HepG2 (cell line): Measurements from ENCODE around the gene PLLP. TPM values are rescaled to one million over a fixed set of nuclear protein-coding genes. Genes with fewer than 3 reads are reported as not detected.

Source experiments
- ATAC-seq: fragments of 200-7000 bp; cut with Tn5 transposase; 3 replicates; pipeline ENCODE4 v1.9.1; 2020; ENCODE audit warnings: mild to moderate bottlenecking, moderate library complexity
- BruUV-seq: library from RNA; stranded (reverse); fragments of 400-500 nt; replicated peaks from 2 replicates; lab custom pipeline; 2021; lab: Mats Ljungman, UMichigan
- CTCF ChIA-PET: fragments of 300-600 bp; formaldehyde crosslinking; extraction: SDS; loops from one replicate; lab custom pipeline; 2021; ENCODE audit warnings: low total read pairs, inconsistent platforms, low intra/inter-chr PET ratio; lab: Yijun Ruan, JAX
- POLR2A ChIA-PET: fragments of 350-600 bp; sonication (Branson Sonifier 250); formaldehyde crosslinking; loops from one replicate; lab custom pipeline; 2020; ENCODE audit warnings: antibody characterized with exemption, inconsistent platforms; lab: Yijun Ruan, JAX
- DNase-seq: peaks from one replicate; pipeline ENCODE4 v3.0.0-alpha.2; 2015; ENCODE audit warnings: low spot score
- FAIRE-seq: peaks from 3 replicates; lab custom pipeline; 2011; peaks lifted over from hg19 to GRCh38; lab: Jason Lieb, UNC
- H2AFZ ChIP-seq: one replicate; pipeline ENCODE4 v1.6.1; 2011; ENCODE audit warnings: low read length, inconsistent platforms
- H3K27ac ChIP-seq: fragments of 300-600 bp; 3 replicates; pipeline ENCODE4 v1.8.0; 2011; ENCODE audit warnings: mixed run types, mild to moderate bottlenecking, mixed read lengths, low read length, inconsistent platforms; ENCODE audit not compliant: insufficient read depth; ENCODE audit errors: extremely low read length
- H3K27me3 ChIP-seq, 2 experiments: fragments of 200-600 bp in 1 of 2; 2 replicates in 1 of 2; 3 replicates in 1 of 2; pipeline versions ENCODE4 v1.6.0 to v1.8.0; 2011; ENCODE audit warnings: low read length in 2 of 2, mild to moderate bottlenecking in 2 of 2, moderate library complexity in 2 of 2, inconsistent platforms in 1 of 2; ENCODE audit not compliant: insufficient read depth in 2 of 2, control insufficient read depth in 1 of 2
- H3K36me3 ChIP-seq, 2 experiments: fragments of 200-600 bp in 1 of 2; replicated peaks in 1 of 2; 2 replicates in 1 of 2; 3 replicates in 1 of 2; pipeline versions ENCODE4 v1.5.1 to v1.8.0; 2011; ENCODE audit warnings: low read length in 2 of 2, inconsistent platforms in 1 of 2; ENCODE audit not compliant: insufficient read depth in 2 of 2, control insufficient read depth in 1 of 2
- H3K4me1 ChIP-seq: 2 replicates; pipeline ENCODE4 v1.5.1; 2012; ENCODE audit warnings: low read length, inconsistent platforms; ENCODE audit not compliant: insufficient read depth
- H3K4me2 ChIP-seq: 2 replicates; pipeline ENCODE4 v1.6.0; 2011; ENCODE audit warnings: low read depth, low read length, inconsistent platforms
- H3K4me3 ChIP-seq, 3 experiments: fragments of 200-600 bp in 1 of 3; sonication (generic), shearing (Covaris generic) in 1 of 3; replicated peaks in 1 of 3; 2 replicates each; pipeline ENCODE4 v1.5.1; 2011 to 2016; ENCODE audit warnings: low read length in 3 of 3, inconsistent platforms in 2 of 3, low read depth in 2 of 3, mild to moderate bottlenecking in 2 of 3, control low read depth in 1 of 3, mixed read lengths in 1 of 3; ENCODE audit not compliant: insufficient read depth in 1 of 3
- H3K79me2 ChIP-seq: one replicate; pipeline ENCODE4 v1.6.1; 2011; ENCODE audit warnings: low read length, inconsistent platforms; ENCODE audit not compliant: insufficient read depth
- H3K9ac ChIP-seq: 2 replicates; pipeline ENCODE4 v1.6.0; 2011; ENCODE audit warnings: mild to moderate bottlenecking, low read depth, low read length, inconsistent platforms; ENCODE audit not compliant: insufficient read depth
- H3K9me3 ChIP-seq: 2 replicates; pipeline ENCODE4 v1.5.1; 2012; ENCODE audit warnings: mild to moderate bottlenecking, low read length
- H4K20me1 ChIP-seq: 2 replicates; pipeline ENCODE4 v1.6.0; 2011; ENCODE audit warnings: inconsistent platforms, mild to moderate bottlenecking, low read length, moderate library complexity; ENCODE audit not compliant: insufficient read depth
- FOXC1 ChIP-seq: sonication (generic); formaldehyde crosslinking; IDR thresholded peaks from 2 replicates; pipeline ENCODE4 v1.8.0; 2022; ENCODE audit warnings: mild to moderate bottlenecking, missing genetic modification reagents, borderline replicate concordance
- MTA1 ChIP-seq: sonication (generic); formaldehyde crosslinking; IDR thresholded peaks from 2 replicates; pipeline ENCODE4 v1.4.0; 2020; ENCODE audit warnings: missing genetic modification reagents, mild to moderate bottlenecking, borderline replicate concordance
- NFYC ChIP-seq: IDR thresholded peaks from 2 replicates; pipeline ENCODE4 v1.6.1; 2016; ENCODE audit warnings: missing genetic modification reagents, missing compliant biosample characterization
- ZFP62 ChIP-seq: sonication (generic); formaldehyde crosslinking; IDR thresholded peaks from 2 replicates; pipeline ENCODE4 v1.4.0; 2020; ENCODE audit warnings: missing genetic modification reagents
- ZNF263 ChIP-seq: sonication (generic); formaldehyde crosslinking; IDR thresholded peaks from 2 replicates; pipeline ENCODE4 v1.4.0; 2020; ENCODE audit warnings: missing genetic modification reagents
- ZNF619 ChIP-seq: sonication (generic); formaldehyde crosslinking; IDR thresholded peaks from 2 replicates; pipeline ENCODE4 v1.4.0; 2020; ENCODE audit warnings: mild to moderate bottlenecking, missing genetic modification reagents
- WGBS: methylation state at CpG from one replicate; pipeline ENCODE4 v1.1.6; 2017; ENCODE audit warnings: low lambda C conversion rate; 5-methylcytosine and 5-hydroxymethylcytosine counted together
- in situ Hi-C: cut with HindIII; loops from 2 replicates; pipeline ENCODE4 v1.10.0; 2017; ENCODE audit warnings: low pct_unique_long_range_greater_than_20kb; ENCODE audit not compliant: extremely low pct_ligation_motif_present
- intact Hi-C: fragments of 100-400 bp; cut with micrococcal nuclease; formaldehyde crosslinking; loops from one replicate; pipeline ENCODE4 v1.10.0; 2022; ENCODE audit not compliant: unreplicated experiment
- polyA plus RNA-seq, 8 experiments: library from polyadenylated mRNA; depleted of rRNA in 3 of 8; stranded (reverse) in 7 of 8; unstranded in 1 of 8; fragments of >200 nt; fragmentation: Illumina TruSeq in 4 of 8; extraction: Trizol in 4 of 8; gene quantifications; 2 replicates each; pipeline versions ENCODE4 v1.2.1 to v1.2.3, GENCODE V29; 2011 to 2016; ENCODE audit warnings: low read depth in 4 of 8, missing spikeins in 1 of 8, mixed read lengths in 1 of 8; ENCODE audit not compliant: insufficient read depth in 1 of 8
- total RNA-seq, 5 experiments: library from RNA; depleted of rRNA; stranded (reverse); fragments of >200 nt; fragmentation: Illumina TruSeq; extraction: Trizol; gene quantifications; 2 replicates each; pipeline ENCODE4 v1.2.3, GENCODE V29; 2016; ENCODE audit warnings: low read depth in 1 of 5
- TF ChIP-seq, protein P1 (sequence below): sonication (generic); formaldehyde crosslinking; IDR thresholded peaks from 2 replicates; pipeline ENCODE4 v1.4.0; 2020; ENCODE audit warnings: mild to moderate bottlenecking, missing genetic modification reagents
- TF ChIP-seq, protein P2 (sequence below): sonication (generic); formaldehyde crosslinking; IDR thresholded peaks from 2 replicates; pipeline ENCODE4 v1.5.0; 2020; ENCODE audit warnings: mild to moderate bottlenecking, missing genetic modification reagents
- TF ChIP-seq, protein P3 (sequence below): sonication (generic); formaldehyde crosslinking; conservative IDR thresholded peaks from 2 replicates; pipeline ENCODE4 v1.8.0; 2022; ENCODE audit warnings: low read depth, missing genetic modification reagents
- TF ChIP-seq, protein P4 (sequence below): sonication (generic); formaldehyde crosslinking; IDR thresholded peaks from 2 replicates; pipeline ENCODE4 v1.4.0; 2020; ENCODE audit warnings: missing genetic modification reagents
- TF ChIP-seq, protein P5 (sequence below): sonication (generic); formaldehyde crosslinking; IDR thresholded peaks from 2 replicates; pipeline ENCODE4 v1.4.0; 2020; ENCODE audit warnings: low read depth, mild to moderate bottlenecking, missing genetic modification reagents

The PLLP gene
- total and polyA plus RNA-seq, 2 of the 13 experiments (the other 11 are each of a cell fraction or from before 2014, with no cell fraction given) = 60.6 to 127 TPM

DNA sequence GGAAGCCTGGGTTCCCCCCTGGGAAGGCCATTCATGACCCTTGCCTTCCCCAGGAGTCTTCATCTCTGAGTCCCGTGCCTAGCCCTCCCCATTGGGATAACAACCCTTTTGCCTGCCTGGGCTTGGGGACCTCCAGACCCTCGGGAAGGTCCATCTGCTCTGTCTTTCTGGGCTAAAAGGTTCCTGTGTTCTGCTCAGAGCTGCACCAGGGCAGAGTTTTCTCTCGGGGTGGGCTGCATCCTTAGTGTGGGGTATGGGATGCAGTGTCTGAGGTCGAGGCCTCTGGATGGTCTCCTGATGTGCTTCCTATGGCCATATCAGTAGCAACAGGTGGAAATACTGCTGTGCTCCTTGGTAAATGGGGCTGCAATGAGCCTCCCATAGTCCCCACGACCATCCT is 22.9 kb upstream of the PLLP start:
- no peak for ATAC-seq
- WGBS = 45% methylated on average over 5 of the region's 5 CpGs

More for the DNA sequence above, 22.9 kb upstream of the PLLP start:
- no peak for FAIRE-seq
- H3K27me3 ChIP-seq = peaks cover 0 to 9% of the 10 kb centered on the region in 2 experiments; a peak in 2 of 5 replicates
- H3K4me1 ChIP-seq = peaks cover 67% of the 10 kb centered on the region
- intact Hi-C loops (no loop called here), in situ Hi-C loops (no loop called here)
- ChIA-PET POLR2A (interaction anchor here (1.0 to 12.2 kb wide), 3 partner anchors 27 to 110 kb away, joined by 3 to 303 read pairs (median 4); partner anchors contain the start of gene CX3CL1), CTCF (no interaction called here)
- no peak overlapping the region for H3K4me3 ChIP-seq
- H3K79me2 ChIP-seq = no peaks in the 10 kb centered on the region
- H3K4me2 ChIP-seq = peak overlapping the region; percentile 38; the same call in 1 of the 2 replicates
- H2AFZ ChIP-seq = no peak overlapping the region
- no peaks in the 10 kb centered on the region for H3K9me3 ChIP-seq
- H3K27ac ChIP-seq = no peak overlapping the region
- DNase-seq = no peak
- H3K36me3 ChIP-seq = no peaks in the 10 kb centered on the region
- BruUV-seq = no TSS peak
- no peak overlapping the region for H3K9ac ChIP-seq
- H4K20me1 ChIP-seq = no peaks in the 10 kb centered on the region
- TF ChIP-seq FOXC1 (no peak), NFYC (CRISPR knock-in tag) (no peak), ZFP62 (CRISPR knock-in tag) (no peak), ZNF619 (no peak), MTA1 (CRISPR knock-in tag) (no peak), ZNF263 (CRISPR knock-in tag) (no peak)
- TF ChIP-seq, protein P1, sequence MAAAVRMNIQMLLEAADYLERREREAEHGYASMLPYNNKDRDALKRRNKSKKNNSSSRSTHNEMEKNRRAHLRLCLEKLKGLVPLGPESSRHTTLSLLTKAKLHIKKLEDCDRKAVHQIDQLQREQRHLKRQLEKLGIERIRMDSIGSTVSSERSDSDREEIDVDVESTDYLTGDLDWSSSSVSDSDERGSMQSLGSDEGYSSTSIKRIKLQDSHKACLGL (CRISPR knock-in tag) = no peak
- TF ChIP-seq, protein P2, sequence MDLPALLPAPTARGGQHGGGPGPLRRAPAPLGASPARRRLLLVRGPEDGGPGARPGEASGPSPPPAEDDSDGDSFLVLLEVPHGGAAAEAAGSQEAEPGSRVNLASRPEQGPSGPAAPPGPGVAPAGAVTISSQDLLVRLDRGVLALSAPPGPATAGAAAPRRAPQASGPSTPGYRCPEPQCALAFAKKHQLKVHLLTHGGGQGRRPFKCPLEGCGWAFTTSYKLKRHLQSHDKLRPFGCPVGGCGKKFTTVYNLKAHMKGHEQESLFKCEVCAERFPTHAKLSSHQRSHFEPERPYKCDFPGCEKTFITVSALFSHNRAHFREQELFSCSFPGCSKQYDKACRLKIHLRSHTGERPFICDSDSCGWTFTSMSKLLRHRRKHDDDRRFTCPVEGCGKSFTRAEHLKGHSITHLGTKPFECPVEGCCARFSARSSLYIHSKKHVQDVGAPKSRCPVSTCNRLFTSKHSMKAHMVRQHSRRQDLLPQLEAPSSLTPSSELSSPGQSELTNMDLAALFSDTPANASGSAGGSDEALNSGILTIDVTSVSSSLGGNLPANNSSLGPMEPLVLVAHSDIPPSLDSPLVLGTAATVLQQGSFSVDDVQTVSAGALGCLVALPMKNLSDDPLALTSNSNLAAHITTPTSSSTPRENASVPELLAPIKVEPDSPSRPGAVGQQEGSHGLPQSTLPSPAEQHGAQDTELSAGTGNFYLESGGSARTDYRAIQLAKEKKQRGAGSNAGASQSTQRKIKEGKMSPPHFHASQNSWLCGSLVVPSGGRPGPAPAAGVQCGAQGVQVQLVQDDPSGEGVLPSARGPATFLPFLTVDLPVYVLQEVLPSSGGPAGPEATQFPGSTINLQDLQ (CRISPR knock-in tag) = no peak
- TF ChIP-seq, protein P3, sequence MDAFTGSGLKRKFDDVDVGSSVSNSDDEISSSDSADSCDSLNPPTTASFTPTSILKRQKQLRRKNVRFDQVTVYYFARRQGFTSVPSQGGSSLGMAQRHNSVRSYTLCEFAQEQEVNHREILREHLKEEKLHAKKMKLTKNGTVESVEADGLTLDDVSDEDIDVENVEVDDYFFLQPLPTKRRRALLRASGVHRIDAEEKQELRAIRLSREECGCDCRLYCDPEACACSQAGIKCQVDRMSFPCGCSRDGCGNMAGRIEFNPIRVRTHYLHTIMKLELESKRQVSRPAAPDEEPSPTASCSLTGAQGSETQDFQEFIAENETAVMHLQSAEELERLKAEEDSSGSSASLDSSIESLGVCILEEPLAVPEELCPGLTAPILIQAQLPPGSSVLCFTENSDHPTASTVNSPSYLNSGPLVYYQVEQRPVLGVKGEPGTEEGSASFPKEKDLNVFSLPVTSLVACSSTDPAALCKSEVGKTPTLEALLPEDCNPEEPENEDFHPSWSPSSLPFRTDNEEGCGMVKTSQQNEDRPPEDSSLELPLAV (CRISPR knock-in tag) = no peak
- TF ChIP-seq, protein P4, sequence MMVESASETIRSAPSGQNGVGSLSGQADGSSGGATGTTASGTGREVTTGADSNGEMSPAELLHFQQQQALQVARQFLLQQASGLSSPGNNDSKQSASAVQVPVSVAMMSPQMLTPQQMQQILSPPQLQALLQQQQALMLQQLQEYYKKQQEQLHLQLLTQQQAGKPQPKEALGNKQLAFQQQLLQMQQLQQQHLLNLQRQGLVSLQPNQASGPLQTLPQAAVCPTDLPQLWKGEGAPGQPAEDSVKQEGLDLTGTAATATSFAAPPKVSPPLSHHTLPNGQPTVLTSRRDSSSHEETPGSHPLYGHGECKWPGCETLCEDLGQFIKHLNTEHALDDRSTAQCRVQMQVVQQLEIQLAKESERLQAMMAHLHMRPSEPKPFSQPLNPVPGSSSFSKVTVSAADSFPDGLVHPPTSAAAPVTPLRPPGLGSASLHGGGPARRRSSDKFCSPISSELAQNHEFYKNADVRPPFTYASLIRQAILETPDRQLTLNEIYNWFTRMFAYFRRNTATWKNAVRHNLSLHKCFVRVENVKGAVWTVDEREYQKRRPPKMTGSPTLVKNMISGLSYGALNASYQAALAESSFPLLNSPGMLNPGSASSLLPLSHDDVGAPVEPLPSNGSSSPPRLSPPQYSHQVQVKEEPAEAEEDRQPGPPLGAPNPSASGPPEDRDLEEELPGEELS (CRISPR knock-in tag) = no peak
- TF ChIP-seq, protein P5, sequence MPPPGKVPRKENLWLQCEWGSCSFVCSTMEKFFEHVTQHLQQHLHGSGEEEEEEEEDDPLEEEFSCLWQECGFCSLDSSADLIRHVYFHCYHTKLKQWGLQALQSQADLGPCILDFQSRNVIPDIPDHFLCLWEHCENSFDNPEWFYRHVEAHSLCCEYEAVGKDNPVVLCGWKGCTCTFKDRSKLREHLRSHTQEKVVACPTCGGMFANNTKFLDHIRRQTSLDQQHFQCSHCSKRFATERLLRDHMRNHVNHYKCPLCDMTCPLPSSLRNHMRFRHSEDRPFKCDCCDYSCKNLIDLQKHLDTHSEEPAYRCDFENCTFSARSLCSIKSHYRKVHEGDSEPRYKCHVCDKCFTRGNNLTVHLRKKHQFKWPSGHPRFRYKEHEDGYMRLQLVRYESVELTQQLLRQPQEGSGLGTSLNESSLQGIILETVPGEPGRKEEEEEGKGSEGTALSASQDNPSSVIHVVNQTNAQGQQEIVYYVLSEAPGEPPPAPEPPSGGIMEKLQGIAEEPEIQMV (CRISPR knock-in tag) = no peak
